ENCODE measurements around the gene CDH16.
"Not testable (repeated sequence)": the region's sequence is repeated elsewhere in the genome, so short reads cannot be mapped to it uniquely, and the experiment has no call there.

The CDH16 gene

DNA sequence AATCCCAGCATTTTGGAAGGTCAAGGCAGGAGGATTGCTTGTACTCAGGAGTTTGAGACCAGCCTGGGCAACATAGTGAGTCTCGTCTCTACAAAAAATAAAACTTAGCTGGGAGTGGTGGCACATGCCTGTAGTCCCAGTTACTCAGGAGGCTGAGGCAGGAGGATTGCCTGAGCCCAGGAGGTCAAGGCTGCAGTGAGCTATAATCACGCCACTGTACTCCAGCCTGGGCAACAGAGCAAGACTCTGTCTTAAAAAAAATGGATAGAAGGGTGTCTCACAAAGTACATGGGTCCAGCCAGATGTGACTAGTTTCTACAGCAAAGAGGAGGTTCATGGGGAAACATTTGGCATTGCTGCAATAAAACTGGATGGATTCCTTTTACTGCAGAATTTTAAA lies 47.3 kb downstream of the CDH16 start:
- DNase-seq = not testable (repeated sequence)

DNA sequence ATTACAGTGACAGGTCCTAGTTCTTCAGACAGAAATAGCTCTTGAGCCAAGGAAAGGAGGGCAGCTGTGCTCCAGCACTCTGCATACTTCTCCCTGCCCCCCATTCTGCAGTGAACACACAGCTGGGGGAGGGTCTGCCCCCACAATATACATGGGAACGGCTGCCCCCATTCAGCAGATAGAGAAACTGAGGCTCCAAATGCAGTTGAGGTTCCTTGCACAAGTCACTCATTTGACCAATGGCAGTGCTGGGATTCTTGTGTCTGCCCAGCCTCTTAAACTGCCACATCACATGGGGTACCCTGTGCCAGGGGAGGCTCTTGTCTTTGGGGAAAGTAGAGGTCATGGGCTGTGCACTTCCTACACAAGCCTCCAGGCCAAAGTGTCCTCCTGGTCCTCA lies 49.3 kb downstream of the CDH16 start:
- no peak for DNase-seq

DNA sequence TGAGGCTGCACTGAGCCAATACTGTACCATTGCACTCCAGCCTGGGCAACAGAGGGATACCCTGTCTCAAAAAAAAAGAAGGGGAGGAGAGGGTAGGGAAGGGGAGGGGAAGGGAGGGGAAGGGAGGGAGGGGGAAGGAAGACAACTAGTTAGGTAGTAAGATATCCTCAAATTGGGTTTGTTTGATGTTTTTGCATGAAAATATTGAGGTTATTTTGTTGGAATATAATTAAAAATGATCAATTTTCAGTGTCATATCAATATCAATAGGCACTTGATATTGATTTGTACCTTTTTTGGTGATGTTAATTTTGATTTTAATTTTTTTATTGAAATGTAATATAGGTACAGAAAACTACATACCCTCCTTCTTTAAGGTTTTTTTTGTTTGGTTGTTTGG lies 55.0 kb downstream of the CDH16 start:
- DNase-seq = no peak

DNA sequence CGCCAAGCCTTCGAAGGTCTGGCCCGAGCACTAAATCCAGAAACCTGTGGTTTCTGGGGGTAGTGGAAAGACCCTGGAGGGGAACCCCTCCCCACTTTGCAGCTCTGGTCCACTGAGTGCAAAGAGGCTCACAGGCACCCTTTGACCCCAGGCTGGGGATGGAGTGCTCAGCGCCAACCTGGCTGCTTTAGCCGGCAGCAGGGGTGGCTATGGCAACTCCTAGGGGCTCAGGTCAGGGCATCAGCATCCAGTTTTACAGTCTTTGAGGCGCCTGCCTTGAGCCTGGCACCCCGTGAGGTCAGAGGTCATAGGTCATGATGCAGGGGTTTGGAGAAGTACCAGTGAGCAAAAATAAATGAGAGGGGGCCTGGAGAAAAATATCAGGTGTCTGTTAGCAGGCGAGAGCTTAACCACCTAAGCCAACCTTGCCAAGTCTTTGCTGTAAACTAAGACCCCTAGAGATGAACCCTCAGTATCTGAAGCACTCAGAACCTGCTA lies 56.6 kb downstream of the CDH16 start:
- DNase-seq = no peak

DNA sequence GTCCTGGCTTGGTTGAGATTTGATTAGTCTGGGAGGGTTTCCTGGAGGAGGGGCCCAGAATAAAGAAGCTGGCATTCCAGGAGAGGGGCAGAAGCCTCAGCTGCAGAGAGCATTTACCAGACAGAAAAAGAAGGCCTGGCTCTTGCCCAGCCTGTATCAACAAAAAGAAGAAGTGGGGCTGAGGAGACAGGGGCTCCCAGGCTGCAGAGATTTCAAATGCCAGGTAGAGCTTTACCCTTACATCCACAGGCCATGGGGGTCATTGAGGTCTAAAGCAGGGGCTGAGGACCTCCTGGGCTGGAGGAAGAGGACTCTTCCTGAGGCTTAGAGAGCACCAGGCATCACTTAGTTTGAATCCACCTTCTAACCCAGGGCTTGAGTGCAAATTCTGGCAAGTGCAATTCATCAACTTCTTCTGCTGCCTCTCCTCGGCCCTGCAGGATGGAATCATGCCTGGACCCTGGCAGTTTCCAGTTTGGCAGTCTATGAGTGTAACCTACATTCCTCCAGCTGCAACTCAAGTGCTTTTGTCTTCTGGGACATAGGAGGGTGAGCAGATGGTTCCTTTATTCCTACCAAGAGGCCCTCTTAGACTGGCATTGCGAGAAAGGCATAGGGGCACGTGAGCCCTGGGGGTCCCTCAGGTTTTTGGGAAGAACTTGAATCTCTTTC lies 59.2 kb downstream of the CDH16 start:
- no peak for DNase-seq

DNA sequence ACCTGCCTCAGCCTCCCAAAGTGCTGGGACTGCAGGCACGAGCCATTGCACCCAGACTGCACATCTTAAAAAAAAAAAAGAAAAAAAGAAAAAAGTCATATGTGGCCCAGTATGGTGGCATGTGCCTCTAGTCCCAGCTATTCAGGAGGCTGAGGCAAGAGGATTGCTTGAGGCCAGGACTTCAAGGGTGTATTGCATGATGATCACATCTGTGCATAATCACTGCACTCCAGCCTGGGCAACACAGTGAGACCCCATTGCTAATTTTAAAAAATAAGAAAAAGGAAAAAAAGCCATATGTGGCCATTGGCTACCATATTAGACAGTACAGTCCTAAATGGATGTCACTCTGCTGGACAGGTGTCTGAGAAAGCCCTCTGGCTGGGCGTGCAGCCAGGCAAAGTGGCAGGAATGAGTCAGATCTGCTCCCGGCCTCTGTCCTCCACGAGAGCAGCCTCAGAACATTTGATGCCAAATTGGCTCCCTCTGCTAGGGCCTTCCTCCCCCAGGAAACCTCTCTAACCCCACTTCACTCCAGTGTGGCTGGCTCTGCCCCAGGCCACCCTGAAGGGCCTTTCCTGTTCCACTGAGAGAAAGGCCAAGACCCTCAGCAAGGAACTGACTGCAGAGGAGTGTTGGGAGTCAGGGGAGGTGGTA lies 59.8 kb downstream of the CDH16 start:
- no peak for DNase-seq
